ENCODE results near the gene CNOT10.

The CNOT10 gene

GRCh38 chr3:32819551-32820348 lies 134.8 kb downstream of the CNOT10 start:
- no peak for DNase-seq

GRCh38 chr3:32820430-32820829 lies 135.4 kb downstream of the CNOT10 start:
- DNase-seq = no peak

- DNase-seq = no peak
Measured at GRCh38 chr3:32820971-32821685, 136.1 kb downstream of the CNOT10 start.

GRCh38 chr3:32821686-32822296 lies 136.8 kb downstream of the CNOT10 start:
- no peak for DNase-seq

GRCh38 chr3:32822609-32823498 lies 137.9 kb downstream of the CNOT10 start:
- no peak for DNase-seq

All from Kasumi-1 (cell line).